WERI-Rb-1 (cell line): ENCODE measurements around the gene URB2.

Experiments
- DNase-seq: peaks from one replicate; pipeline ENCODE4 v3.0.0-alpha.2; 2020
- H3K27ac ChIP-seq: fragments of 250-450 bp; sonication (Bioruptor Pico); 2 replicates; pipeline ENCODE4 v1.5.1; 2020; ENCODE audit warnings: mild to moderate bottlenecking, moderate library complexity
- H3K27me3 ChIP-seq: fragments of 250-450 bp; sonication (Bioruptor Pico); 2 replicates; pipeline ENCODE4 v1.5.1; 2021; ENCODE audit warnings: mild to moderate bottlenecking, low read depth, moderate library complexity; ENCODE audit not compliant: insufficient read depth, severe bottlenecking
- H3K36me3 ChIP-seq: fragments of 250-450 bp; sonication (Bioruptor Pico); 2 replicates; pipeline ENCODE4 v1.5.1; 2020; ENCODE audit warnings: mild to moderate bottlenecking, moderate library complexity
- H3K4me3 ChIP-seq: 2 replicates; pipeline ENCODE4 v1.5.1; 2011; ENCODE audit warnings: low read depth, mild to moderate bottlenecking, control low read depth, low read length
- H3K9me3 ChIP-seq: fragments of 250-450 bp; sonication (Bioruptor Pico); 2 replicates; pipeline ENCODE4 v1.5.1; 2021; ENCODE audit warnings: mild to moderate bottlenecking, moderate library complexity; ENCODE audit not compliant: severe bottlenecking
- CTCF ChIP-seq: IDR thresholded peaks from 2 replicates; pipeline ENCODE4 v1.5.1; 2011; ENCODE audit warnings: low read depth, mild to moderate bottlenecking, control low read depth, inconsistent platforms, low read length

The URB2 gene

GRCh38 chr1:229631966-229632365, 5.9 kb downstream of the URB2 start:
- H3K36me3 ChIP-seq = no peaks in the 10 kb centered on the region; the same call in 1 of the 2 replicates
- DNase-seq = no peak
- no peak overlapping the region for H3K4me3 ChIP-seq
- no peak for TF ChIP-seq CTCF
- no peaks in the 10 kb centered on the region for H3K27me3 ChIP-seq
- H3K9me3 ChIP-seq = no peaks in the 10 kb centered on the region
- H3K27ac ChIP-seq = no peak overlapping the region

- H3K27ac ChIP-seq = no peak overlapping the region
- H3K4me3 ChIP-seq = no peak overlapping the region
- no peak for DNase-seq
- TF ChIP-seq CTCF = no peak
- peaks cover 3% of the 10 kb centered on the region; the same call in 1 of the 2 replicates for H3K36me3 ChIP-seq
- H3K9me3 ChIP-seq = no peaks in the 10 kb centered on the region
- no peaks in the 10 kb centered on the region for H3K27me3 ChIP-seq
Observed at GRCh38 chr1:229636042-229636441, 10.0 kb downstream of the URB2 start.

GRCh38 chr1:229637746-229638145, 11.7 kb downstream of the URB2 start:
- TF ChIP-seq CTCF = no peak
- H3K9me3 ChIP-seq = no peaks in the 10 kb centered on the region
- H3K27ac ChIP-seq = no peak overlapping the region
- H3K36me3 ChIP-seq = peaks cover 3% of the 10 kb centered on the region; the same call in 1 of the 2 replicates
- H3K4me3 ChIP-seq = no peak overlapping the region
- DNase-seq = no peak
- H3K27me3 ChIP-seq = no peaks in the 10 kb centered on the region

- TF ChIP-seq CTCF = no peak
- Histone ChIP-seq H3K9me3 (no peaks in the 10 kb centered on the region), H3K27ac (no peak overlapping the region), H3K4me3 (no peak overlapping the region), H3K27me3 (no peaks in the 10 kb centered on the region), H3K36me3 (peaks cover 6% of the 10 kb centered on the region; the same call in 1 of the 2 replicates)
- DNase-seq = no peak
Observed at GRCh38 chr1:229640455-229640854, 14.4 kb downstream of the URB2 start.

GRCh38 chr1:229641306-229641705, 15.3 kb downstream of the URB2 start:
- Histone ChIP-seq H3K27ac (no peak overlapping the region), H3K9me3 (no peaks in the 10 kb centered on the region)

More at GRCh38 chr1:229641306-229641705, 15.3 kb downstream of the URB2 start:
- Histone ChIP-seq H3K27me3 (no peaks in the 10 kb centered on the region), H3K36me3 (peaks cover 6% of the 10 kb centered on the region; the same call in 1 of the 2 replicates), H3K4me3 (no peak overlapping the region)
- no peak for TF ChIP-seq CTCF
- no peak for DNase-seq
